ENCODE data around the gene ULBP2. TPM values are rescaled to one million over a fixed set of nuclear protein-coding genes. Genes with fewer than 3 reads are reported as not detected.

Gene ULBP2
- total and polyA plus RNA-seq, 2 of the 8 experiments (the other 6 are each of a cell fraction or from before 2014, with no cell fraction given), result 0.05 TPM; not detected in 1

GRCh38 chr6:149917679-149918078 is 24.1 kb upstream of the ULBP2 start:
- Histone ChIP-seq H3K56ac (replicated peaks; ENCODE audit: insufficient read length, low read depth, low read length) (no peak overlapping the region), H3K14ac (ENCODE audit: insufficient read length) (no peak overlapping the region), H3K23me2 (ENCODE audit: low read depth, low read length) (peaks cover 4% of the 10 kb centered on the region; the same call in 1 of the 2 replicates), H3K27ac (ENCODE audit: low read depth, low read length) (no peak overlapping the region), H3K79me2 (ENCODE audit: control insufficient read depth in 1 of 2, insufficient read depth in 2 of 2, low read length in 2 of 2) (no peaks in the 10 kb centered on the region), H4K20me1 (replicated peaks in 1 of 2; ENCODE audit: control insufficient read depth in 1 of 2, insufficient read depth in 2 of 2, low read length in 2 of 2) (peaks cover 0 to 2% of the 10 kb centered on the region in 2 experiments), H3K18ac (ENCODE audit: extremely low read depth, low read length) (no peak overlapping the region), H3K27me3 (replicated peaks in 1 of 4; ENCODE audit: control insufficient read depth in 3 of 4, extremely low read depth in 1 of 4, insufficient read depth in 3 of 4, low read length in 3 of 4) (peaks cover 14 to 26% (median 24%) of the 10 kb centered on the region in 4 experiments), H3K4ac (replicated peaks; ENCODE audit: insufficient read length, low read depth, low read length) (no peak overlapping the region), H3K4me2 (ENCODE audit: insufficient read depth in 1 of 2, low read depth in 2 of 2, low read length in 2 of 2) (no peak overlapping the region), H2AFZ (ENCODE audit: low read length) (no peak overlapping the region), H2AK5ac (ENCODE audit: low read depth, low read length) (no peak overlapping the region), H2BK120ac (replicated peaks; ENCODE audit: low read depth, low read length) (no peak overlapping the region), H3K4me3 (ENCODE audit: extremely low read depth in 1 of 4, insufficient read depth in 2 of 4, low read depth in 3 of 4, low read length in 4 of 4) (no peak overlapping the region), H2BK15ac (ENCODE audit: low read length) (no peak overlapping the region), H4K5ac (ENCODE audit: insufficient read length, low read depth, low read length) (no peak overlapping the region), H3K23ac (ENCODE audit: insufficient read length) (no peak overlapping the region), H3K4me1 (replicated peaks in 1 of 4; ENCODE audit: control insufficient read depth in 3 of 4, insufficient read depth in 4 of 4, low read length in 3 of 4) (peaks cover 0 to 5% (median 0%) of the 10 kb centered on the region in 4 experiments; a peak in 1 of 7 replicates), H3K9ac (replicated peaks in 1 of 4; ENCODE audit: extremely low read depth in 1 of 4, low read depth in 3 of 4, low read length in 3 of 4) (no peak overlapping the region), H3K9me3 (ENCODE audit: insufficient read depth in 2 of 2, low read depth in 1 of 2, low read length in 1 of 2) (no peaks in the 10 kb centered on the region), H2BK20ac (ENCODE audit: low read length) (no peak overlapping the region), H2BK5ac (ENCODE audit: low read depth, low read length) (no peak overlapping the region), H3K79me1 (ENCODE audit: low read depth, low read length) (no peaks in the 10 kb centered on the region), H4K91ac (replicated peaks; ENCODE audit: insufficient read length, low read length) (no peak overlapping the region), H3K36me3 (ENCODE audit: control insufficient read depth in 2 of 4, insufficient read depth in 4 of 4, low read length in 3 of 4) (no peaks in the 10 kb centered on the region), H2BK12ac (ENCODE audit: low read depth, low read length) (no peak overlapping the region), H4K8ac (ENCODE audit: extremely low read depth, insufficient read depth, low read length) (no peak overlapping the region)
- CTCF ChIA-PET (ENCODE audit: partially characterized antibody), result interaction anchor here (0.6 to 4.1 kb wide), 21 partner anchors 9 to 1285 kb away, joined by 3 to 20 read pairs (median 4); partner anchors contain the start of gene RAET1E
- WGBS, 2 experiments (ENCODE audit: extremely low coverage in 1 of 2, insufficient coverage in 1 of 2, insufficient read length in 1 of 2, insufficient replicate concordance in 2 of 2, low coverage in 1 of 2, low lambda C conversion rate in 2 of 2, missing lambda C conversion rate in 1 of 2), result 75% methylated on average over 2 of the region's 2 CpGs; no CpG with 5 or more reads in 1 of the 2 experiments
- no peak for TF ChIP-seq CBX5 (IDR thresholded peaks at IDR 0.05; ENCODE audit: low read depth, low read length)
- no peak for TF ChIP-seq NRF1 (IDR thresholded peaks at IDR 0.05; ENCODE audit: low read depth, low read length)
- TF ChIP-seq POLR2A (IDR thresholded peaks at IDR 0.05; ENCODE audit: control extremely low read depth in 1 of 2, low read depth in 2 of 2, low read length in 2 of 2), result no peak
- TF ChIP-seq CHD2 (IDR thresholded peaks at IDR 0.05; ENCODE audit: low read length), result no peak
- TF ChIP-seq SRF (IDR thresholded peaks at IDR 0.05; ENCODE audit: low read depth, low read length), result no peak
- TF ChIP-seq SIX5 (IDR thresholded peaks at IDR 0.05; ENCODE audit: low read depth, low read length), result no peak
- no peak for TF ChIP-seq SIN3A (conservative IDR thresholded peaks at IDR 0.05 in 1 of 2, IDR thresholded peaks at IDR 0.05 in 1 of 2; ENCODE audit: low read depth in 1 of 2, low read length in 2 of 2)
- TF ChIP-seq ZNF274 (IDR thresholded peaks at IDR 0.05; ENCODE audit: borderline replicate concordance, extremely low read depth, low read length), result no peak
- no peak for TF ChIP-seq KDM4A (IDR thresholded peaks at IDR 0.05; ENCODE audit: low read depth, low read length, severe bottlenecking)
- FAIRE-seq, result no peak
- POLR2A ChIA-PET (ENCODE audit: partially characterized antibody), result no interaction called here
- DNase-seq (ENCODE audit: low read depth in 1 of 2, low spot score in 2 of 2), result no peak

Data from H1 (cell line).